GM19023 (cell line): ENCODE data around the gene RPL32.

Experiments
- ATAC-seq: cut with Tn5 transposase; IDR thresholded peaks from one replicate; pipeline ENCODE4 v1.9.1; 2021; ENCODE audit warnings: mild to moderate bottlenecking, moderate library complexity; ENCODE audit not compliant: unreplicated experiment

The RPL32 gene

DNA sequence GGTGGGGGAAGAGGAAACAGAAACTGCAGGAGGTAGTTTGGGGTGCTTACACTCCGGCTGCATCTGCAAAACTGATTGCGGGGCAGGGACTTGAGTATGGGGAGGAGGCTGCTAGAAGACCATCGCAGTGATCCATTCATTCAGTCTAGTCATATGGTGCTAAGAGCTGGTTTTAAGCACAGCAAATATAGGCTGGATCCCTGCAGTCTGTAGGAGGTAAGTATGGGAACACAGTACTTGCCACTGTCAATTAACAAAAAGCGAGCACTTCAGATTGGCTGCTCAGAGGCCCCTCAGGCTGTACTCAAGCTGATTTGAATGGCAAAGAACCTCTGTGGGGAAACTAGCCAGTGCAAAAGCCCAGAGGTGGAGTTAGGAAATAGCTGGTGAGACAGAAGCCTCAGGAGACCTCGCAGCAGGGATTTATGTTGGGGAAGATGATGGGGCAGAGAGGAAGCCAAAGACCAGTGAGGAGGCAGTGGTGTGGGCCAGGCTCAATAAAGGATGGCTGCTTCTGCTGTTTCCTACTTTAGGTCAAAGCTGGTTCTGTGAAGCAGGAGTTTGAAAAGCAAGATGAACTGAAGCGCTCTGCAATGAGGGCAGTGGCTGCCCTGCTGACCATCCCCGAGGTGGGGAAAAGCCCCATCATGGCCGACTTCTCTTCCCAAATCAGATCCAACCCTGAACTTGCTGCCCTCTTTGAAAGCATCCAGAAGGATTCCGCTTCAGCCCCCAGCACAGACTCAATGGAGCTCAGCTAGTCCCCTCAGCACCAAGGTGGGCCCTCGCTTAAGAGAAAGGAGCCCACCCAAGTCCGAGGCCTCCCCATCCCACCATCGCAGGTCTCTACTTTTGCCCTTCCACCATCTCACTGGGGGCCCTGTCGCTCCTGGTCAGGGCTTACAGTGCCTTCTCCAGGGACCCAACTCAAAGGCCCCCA, 7.9 kb downstream of the RPL32 start:
- ATAC-seq: no peak

DNA sequence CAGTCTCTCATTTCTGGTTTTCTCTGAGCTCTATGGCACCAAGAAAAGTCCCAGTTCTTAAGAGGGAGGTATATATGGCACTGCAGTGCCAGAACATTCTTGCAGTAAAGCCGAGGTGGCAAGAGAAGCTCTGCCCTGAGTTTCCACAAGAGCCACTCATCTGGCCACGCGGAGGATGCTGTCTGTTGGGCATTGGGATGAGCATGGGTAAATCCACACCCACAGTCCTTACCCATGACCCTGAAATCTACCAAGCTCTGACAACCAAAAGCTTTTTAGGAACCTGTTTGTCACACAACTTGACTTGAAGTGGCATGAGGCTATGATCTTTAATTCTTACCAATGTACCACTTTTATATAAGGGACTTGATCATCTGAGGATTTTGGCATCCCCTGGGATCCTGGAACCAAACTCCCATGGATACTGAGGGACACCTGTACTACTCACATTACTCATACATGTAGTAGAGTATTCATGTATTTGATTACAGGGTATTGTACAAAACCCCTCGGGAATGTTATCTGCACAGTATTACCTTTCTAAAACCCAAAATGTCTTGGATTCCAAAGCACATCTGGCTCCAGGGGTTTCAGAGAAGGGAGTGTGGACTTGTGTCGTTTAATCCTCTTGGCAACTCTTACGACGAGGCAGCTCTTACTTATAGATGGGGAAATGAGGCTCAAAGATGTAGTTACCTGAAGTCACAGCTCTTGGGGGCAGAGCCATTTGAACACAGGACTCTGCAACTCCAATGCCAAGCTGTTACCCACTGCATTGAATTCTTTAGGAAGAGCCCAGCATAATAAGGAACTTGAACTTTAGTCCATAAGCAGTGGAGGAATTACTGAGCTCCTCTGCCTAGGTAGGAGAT, 8.8 kb downstream of the RPL32 start:
- no peak for ATAC-seq

DNA sequence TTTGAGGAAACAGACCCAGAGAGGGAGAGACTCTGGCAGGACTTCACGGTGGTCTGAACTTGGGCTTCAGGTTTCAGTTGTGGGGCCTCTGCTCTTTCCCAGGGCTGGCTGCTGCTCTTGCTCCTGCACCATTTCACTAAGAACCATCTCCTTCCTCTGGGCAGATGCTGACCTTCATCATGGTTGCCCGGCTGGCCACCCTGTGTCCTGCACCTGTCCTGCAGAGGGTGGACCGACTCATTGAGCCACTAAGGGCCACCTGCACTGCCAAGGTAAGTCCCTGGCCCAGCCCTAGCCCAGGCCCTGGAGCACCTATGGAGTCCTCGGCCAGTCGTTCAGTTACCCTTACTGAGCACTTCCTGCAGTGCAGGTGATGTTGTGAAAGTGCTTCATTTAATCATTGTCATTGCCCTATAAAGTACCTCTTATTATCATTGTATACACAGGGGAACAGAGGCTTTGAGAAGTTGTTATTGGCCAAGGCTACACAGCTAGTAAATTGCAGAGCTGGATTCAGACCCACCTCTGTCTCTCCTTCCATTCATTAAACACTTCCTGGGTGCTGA, 10.0 kb downstream of the RPL32 start:
- no peak for ATAC-seq

DNA sequence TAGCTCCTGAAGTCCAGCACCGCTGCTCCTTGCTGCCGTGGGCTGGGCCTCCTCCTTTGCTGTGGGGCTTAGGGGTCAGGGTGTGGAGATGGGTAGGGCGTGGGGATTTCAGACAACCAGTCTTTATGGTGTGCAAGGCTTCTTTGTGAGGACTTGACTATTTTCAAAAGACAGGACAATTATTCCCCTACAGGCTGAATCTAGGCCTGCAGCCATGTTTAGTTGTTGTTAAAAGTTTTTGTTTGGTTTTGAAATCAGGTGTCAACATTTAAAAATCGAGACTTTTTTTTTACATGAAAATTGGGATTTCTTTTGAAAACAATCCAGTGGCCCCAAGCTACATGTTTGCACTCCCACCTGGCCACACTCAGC, 10.6 kb downstream of the RPL32 start:
- ATAC-seq: no peak

DNA sequence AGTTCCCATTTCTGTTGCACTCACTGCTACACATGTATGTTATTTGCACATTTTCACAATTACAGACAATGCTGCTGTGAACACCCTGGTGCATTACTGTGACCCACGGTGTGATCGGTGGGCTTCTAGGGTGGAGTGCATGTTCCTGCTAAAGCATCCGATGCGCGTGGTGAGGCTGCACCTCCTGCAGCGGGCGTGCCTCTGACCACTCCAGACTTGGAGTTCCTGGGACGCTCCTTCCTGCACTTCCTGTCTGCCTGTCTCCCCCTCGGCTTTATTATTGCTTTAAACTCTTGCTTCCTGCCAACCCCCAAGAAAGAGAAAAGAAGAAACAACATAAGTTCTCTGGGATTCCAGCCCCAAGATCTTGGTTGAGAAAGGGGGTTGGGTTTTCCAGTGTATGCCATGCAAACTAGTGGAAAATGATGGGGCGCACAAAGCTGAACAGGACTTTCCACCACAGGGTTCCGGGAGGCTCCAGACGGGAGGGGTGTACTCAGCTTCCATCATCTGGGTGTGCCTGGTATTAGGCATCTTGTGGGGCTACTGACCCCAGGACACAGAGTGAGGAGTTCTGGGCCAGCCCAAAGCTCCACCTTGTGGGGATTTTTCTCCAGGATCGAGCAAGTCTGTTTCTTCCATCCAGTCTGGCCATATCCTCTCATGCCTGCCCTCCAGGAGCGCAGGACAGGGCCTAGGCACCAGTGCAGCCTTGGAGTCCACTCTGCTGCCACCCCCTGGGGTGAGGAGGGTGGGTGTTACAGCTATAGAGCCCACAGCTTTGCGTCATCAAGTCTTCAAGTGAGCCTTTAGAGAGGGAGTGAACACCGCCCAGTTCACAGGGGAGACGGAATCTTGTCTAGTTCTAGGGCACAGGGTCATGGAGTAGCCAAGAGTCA, 11.2 kb downstream of the RPL32 start:
- no peak for ATAC-seq

DNA sequence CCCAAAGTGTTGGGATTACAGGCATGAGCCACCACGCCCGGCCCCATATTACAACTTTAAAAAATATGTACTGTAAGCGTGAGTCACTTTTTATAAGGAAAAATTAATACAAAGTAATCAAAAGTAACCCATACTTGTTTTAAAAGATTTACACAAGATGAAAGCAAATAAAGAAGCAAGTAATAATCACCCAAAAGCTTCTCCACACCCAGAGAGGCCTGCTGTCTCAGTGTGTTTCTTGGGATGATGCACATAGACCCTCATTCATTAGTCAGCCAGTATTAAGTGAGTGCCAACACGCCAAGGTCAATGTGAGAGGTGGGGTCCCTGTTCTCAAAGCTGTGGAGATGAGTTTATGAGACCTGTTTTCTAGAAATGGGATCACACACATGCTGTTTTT, 12.0 kb downstream of the RPL32 start:
- no peak for ATAC-seq

DNA sequence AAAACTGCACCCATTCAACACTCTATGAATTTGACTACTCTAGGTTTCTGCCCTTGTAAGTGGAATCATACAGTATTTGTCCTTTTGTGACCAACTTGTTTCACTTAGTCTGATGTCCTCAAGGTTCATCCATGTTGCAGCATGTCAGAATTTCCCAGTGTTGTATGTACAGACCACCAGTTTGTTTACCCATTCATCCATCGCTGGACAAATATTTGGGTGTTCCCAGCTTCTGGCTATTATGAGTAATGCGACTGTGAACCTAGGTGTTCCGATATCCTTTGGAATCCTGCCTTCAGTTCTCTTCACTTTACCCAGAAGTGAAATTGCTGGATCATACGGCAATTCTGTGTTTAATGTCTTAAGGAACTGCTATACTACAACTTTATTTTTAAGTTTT, 12.6 kb downstream of the RPL32 start:
- no peak for ATAC-seq

DNA sequence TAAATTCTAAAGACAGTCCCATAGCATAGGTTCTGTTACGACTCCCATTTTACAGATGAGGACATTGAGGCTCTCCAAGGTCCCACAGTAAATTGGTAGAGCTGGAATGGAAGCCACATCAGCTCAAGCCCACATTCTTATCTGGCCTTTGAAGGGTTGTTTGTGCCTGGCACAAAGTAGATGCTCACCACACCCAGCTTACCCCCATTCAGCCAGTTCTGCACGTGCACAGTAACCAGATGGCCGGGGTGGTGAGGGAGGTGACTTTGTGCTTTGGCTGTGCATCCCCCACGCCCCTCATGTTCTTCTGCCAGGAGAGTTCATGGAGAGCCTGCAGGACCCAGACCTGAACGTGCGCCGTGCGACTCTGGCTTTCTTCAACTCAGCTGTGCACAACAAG, 16.2 kb downstream of the RPL32 start:
- ATAC-seq: no peak

DNA sequence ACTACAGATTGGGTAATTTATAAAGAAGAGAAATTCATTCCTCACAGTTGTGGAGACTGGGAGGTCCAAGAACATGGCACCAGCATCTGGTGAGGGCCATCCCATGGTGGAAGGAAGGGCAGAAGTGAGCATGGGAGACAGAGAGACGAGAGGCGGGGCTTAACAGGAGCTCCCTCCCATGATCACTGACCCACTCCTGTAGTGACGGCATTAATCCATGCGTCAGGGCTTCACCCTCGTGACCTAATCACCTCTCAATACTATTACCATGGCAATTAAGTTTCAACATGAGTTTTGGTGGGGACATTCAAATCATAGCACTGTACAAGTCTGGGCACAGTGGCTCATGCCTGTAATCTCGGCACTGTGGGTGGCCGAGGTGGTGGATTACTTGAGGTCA, 17.1 kb downstream of the RPL32 start:
- no peak for ATAC-seq

DNA sequence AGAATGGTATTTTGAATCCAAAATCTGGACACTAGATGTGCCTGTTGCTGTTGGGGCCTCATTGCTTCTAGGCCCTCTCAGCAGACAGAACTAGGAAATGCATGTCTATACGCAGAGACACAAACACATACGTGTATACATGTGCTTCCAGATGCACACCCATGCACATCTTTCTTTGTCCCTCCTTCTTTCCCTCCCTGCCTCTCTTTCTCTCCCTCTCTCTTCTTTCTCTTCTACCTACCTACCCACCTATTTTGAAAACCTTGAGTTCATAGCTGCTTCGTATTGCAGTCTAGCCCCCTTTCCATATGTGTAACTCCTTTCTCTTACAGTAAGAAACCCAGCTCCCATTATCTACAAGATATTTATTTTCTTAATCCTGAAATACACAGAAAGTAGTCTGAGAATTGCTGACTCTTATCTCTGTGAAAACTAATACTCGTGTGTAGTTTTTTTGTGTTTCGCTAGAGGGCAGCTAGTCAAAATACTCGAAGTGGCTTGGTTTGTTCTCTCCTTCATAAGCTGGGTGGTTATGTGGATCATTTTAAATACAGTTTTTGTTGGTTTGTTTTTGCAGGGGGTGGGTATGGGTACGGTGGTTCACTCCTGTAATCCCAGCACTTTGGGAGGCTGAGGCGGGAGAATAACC, 18.5 kb downstream of the RPL32 start:
- ATAC-seq: no peak

DNA sequence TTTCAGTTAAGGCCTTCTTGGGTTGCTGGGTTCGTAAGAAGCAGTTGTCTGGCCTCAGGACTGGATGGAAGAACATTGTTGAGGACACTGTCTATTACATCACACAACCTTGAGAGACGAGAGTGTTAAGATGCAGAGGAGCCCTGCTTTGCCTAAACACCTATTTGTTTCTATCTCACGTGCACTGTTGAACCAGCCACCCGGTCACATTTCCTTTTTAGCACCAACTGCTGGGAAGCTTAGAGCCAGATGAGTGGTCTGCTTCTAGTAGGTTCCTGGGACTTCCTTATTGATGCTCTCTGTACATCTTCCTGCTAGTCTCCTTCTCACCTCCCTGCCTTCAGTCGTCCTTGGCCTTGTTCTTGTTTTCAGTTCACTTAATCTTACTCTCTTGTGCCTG, 22.6 kb downstream of the RPL32 start:
- no peak for ATAC-seq

DNA sequence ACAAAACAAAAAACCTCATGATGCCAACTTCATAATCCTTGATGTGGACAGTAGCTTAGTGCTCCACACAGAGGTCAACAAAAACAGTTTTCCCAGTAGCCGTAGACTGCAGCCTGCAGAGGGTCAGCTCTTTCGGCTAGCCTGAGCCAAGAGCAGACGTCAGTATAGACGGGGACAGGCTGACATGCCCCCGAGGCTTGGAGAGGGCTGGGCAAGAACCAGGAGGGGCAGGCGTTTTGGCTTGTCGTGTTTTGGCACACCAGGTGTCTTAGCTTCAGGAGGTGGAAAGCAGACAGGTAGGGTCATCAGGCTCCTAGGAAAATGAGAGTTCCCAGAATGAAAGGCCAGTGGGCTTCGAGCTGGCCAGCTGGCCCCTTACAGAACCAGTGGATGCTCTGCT, 23.1 kb downstream of the RPL32 start:
- ATAC-seq: no peak

DNA sequence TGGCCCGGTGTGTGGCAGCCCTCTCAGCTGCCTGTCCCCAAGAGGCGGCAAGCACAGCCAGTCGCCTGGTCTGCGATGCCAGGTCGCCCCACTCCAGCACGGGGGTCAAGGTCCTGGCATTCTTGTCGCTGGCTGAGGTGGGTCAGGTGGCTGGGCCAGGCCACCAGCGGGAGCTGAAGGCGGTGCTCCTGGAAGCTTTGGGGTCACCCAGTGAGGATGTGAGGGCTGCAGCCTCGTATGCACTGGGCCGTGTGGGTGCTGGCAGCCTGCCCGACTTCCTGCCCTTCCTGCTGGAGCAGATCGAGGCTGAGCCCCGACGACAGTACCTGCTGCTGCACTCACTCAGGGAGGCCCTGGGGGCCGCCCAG, 24.0 kb downstream of the RPL32 start:
- ATAC-seq: no peak

DNA sequence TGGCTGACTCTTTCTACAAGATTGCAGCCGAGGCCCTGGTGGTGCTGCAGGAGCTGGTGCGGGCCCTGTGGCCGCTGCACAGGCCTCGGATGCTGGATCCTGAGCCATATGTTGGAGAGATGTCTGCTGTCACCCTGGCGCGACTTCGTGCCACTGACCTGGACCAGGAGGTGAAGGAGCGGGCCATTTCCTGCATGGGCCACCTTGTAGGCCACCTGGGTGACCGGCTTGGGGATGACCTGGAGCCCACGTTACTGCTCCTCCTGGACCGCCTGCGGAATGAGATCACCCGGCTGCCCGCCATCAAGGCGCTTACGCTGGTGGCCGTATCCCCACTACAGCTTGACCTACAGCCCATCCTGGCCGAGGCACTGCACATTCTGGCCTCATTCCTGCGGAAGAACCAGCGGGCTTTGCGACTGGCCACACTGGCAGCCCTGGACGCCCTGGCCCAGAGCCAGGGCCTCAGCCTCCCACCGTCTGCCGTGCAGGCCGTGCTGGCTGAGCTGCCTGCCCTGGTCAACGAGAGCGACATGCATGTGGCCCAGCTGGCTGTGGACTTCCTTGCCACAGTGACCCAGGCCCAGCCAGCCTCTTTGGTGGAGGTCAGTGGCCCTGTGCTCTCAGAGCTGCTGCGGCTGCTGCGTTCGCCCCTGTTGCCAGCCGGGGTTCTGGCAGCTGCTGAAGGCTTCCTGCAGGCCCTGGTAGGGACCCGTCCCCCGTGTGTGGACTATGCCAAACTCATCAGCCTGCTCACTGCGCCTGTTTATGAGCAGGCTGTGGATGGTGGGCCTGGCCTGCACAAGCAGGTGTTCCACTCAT, 24.6 kb downstream of the RPL32 start:
- no peak for ATAC-seq

DNA sequence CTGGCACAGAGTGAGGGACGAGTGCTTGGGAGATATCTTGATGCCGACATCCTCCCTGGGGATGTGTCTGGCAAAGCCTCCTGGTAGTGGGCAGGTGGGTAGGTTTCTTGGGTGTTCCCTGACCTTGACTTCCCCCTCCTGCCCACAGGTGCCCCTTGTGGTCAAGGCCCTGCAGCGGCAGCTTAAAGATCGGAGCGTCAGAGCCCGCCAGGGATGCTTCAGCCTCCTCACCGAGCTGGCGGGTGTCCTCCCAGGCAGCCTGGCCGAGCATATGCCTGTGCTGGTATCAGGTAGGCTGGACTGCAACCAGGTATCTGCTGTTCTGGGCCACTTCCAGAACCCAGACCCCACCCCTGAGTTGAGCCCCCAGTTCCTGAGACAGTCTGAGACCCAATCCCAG, 25.6 kb downstream of the RPL32 start:
- no peak for ATAC-seq

DNA sequence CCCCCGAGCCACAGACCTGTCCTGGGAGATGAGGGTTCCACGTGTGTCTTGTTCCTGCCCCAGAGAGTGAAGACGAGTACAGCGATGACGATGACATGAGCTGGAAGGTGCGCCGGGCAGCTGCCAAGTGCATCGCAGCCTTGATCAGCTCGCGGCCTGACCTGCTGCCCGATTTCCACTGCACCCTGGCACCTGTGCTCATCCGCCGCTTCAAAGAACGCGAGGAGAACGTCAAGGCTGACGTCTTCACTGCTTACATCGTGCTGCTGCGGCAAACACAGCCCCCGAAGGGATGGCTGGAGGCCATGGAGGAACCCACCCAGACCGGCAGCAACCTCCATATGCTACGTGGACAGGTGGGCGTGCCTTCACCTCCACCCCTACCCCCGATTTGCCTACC, 26.3 kb downstream of the RPL32 start:
- no peak for ATAC-seq

DNA sequence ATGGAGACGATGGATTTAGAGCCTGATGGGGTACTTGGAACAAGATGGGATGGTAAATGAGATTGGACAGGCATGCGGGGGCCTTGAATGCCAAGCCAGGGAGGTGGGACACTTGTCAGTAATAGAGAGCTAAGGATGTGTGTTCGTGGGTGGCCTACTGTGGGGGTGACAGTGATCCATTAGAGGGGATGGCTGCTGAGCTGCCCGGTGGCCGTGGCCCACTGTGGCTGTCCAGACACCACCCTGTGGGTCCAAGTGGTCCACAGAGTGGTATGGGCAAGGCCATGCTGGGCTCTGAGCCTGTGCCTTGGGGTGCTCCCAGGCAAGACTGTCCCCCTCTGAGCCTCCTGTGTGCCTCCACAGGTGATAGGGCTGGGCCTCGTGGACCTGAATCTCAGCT, 27.4 kb downstream of the RPL32 start:
- ATAC-seq: no peak

DNA sequence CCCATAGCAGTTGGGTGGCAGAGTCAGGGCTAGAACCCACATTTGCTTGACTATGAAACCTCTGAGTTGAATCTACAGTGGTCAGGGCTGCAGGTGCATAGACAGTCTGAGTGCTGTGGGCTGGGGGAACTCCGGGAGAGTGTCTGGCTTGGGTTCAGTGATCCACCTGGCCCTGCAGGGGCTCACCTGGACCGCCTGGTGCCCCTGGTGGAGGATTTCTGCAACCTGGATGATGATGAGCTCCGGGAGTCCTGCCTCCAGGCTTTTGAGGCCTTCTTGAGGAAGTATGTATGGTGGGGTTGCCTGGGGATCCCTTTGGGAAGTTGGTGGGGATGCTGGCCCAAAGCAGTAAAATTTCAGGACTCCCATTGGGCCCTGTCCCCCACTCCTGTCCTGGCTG, 28.6 kb downstream of the RPL32 start:
- ATAC-seq: no peak

DNA sequence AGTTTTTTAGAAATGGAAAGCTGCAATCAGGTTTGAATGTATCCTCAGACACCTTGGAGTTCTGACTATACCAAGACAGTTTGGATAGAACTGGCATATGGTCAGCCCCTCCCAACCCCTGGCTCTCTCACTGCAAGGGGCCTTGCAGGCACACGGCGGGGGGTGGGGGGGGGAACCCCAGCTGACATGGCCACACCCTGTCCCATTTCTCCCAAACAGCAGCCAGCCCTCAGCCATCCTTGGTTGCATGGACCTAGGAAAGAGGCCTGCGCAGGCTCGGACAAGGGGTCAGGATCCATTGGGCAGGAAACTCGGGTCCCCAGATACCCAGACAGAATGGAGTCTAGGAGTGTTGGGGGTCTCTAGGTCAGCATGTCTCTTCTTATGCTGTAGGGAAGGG, 30.4 kb downstream of the RPL32 start:
- no peak for ATAC-seq
